Left ventricle myocardium inferior (tissue), 1 donor: Measurements from ENCODE around the gene EIF2A. TPM values are rescaled to one million over a fixed set of nuclear protein-coding genes. Genes with fewer than 3 reads are reported as not detected.

Experiments
- DNase-seq: peaks from one replicate; pipeline ENCODE4 v3.0.0-alpha.2; 2020
- H3K27ac ChIP-seq: fragments of 200-600 bp; replicated peaks from 2 replicates; pipeline ENCODE4 v1.8.0; 2021
- H3K27me3 ChIP-seq: fragments of 200-600 bp; 2 replicates; pipeline ENCODE4 v1.8.0; 2021; ENCODE audit warnings: low read depth
- H3K36me3 ChIP-seq: fragments of 200-600 bp; 2 replicates; pipeline ENCODE4 v1.8.0; 2021
- H3K4me1 ChIP-seq: fragments of 200-600 bp; 2 replicates; pipeline ENCODE4 v1.8.0; 2021
- H3K4me3 ChIP-seq: fragments of 200-600 bp; 2 replicates; pipeline ENCODE4 v1.8.0; 2021; ENCODE audit warnings: mild to moderate bottlenecking, moderate library complexity
- H3K9me3 ChIP-seq: fragments of 200-600 bp; replicated peaks from 2 replicates; pipeline ENCODE4 v1.8.0; 2021
- CTCF ChIP-seq: fragments of 200-600 bp; IDR thresholded peaks from 2 replicates; pipeline ENCODE4 v1.8.0; 2021; ENCODE audit warnings: antibody characterized with exemption, mild to moderate bottlenecking, borderline replicate concordance
- intact Hi-C: fragments of 100-400 bp; cut with micrococcal nuclease; formaldehyde crosslinking; loops from one replicate; pipeline ENCODE4 v1.11.0; 2022
- total RNA-seq: library from RNA; stranded (reverse); fragmentation: NEBNext Ultra II Directional; extraction: Animal tissue kit (Norgen Biotek cat#: 25700); gene quantifications from one replicate; pipeline ENCODE4 v1.2.1, GENCODE V29; 2021
- donor health status: DM: no; HTN: yes; CAD: no; lungs with severe emphysema.

The EIF2A gene
- total RNA-seq, 1 donor from 2014 or later, result 71.6 TPM

- intact Hi-C loops, result no loop called here
- Histone ChIP-seq H3K27me3 (no peaks in the 10 kb centered on the region), H3K4me3 (no peak overlapping the region), H3K36me3 (peaks cover 65% of the 10 kb centered on the region), H3K9me3 (no peaks in the 10 kb centered on the region), H3K27ac (peak overlapping the region; percentile 5), H3K4me1 (peaks cover 53% of the 10 kb centered on the region)
- TF ChIP-seq CTCF, result no peak
- DNase-seq, result no peak
Measured at GRCh38 chr3:150626148-150626930, 79.8 kb downstream of the EIF2A start.

GRCh38 chr3:150627557-150627956 lies 81.0 kb downstream of the EIF2A start:
- peak overlapping the region; percentile 33 for H3K27ac ChIP-seq
- intact Hi-C loops, result no loop called here
- peaks cover 66% of the 10 kb centered on the region for H3K36me3 ChIP-seq
- peaks cover 42% of the 10 kb centered on the region for H3K4me1 ChIP-seq
- no peak for TF ChIP-seq CTCF
- H3K27me3 ChIP-seq, result no peaks in the 10 kb centered on the region
- H3K4me3 ChIP-seq, result no peak overlapping the region
- DNase-seq, result no peak
- H3K9me3 ChIP-seq, result no peaks in the 10 kb centered on the region

- intact Hi-C loops, result no loop called here
- Histone ChIP-seq H3K4me3 (no peak overlapping the region), H3K9me3 (no peaks in the 10 kb centered on the region)
Measured at GRCh38 chr3:150631515-150632221, 85.1 kb downstream of the EIF2A start.

DNA sequence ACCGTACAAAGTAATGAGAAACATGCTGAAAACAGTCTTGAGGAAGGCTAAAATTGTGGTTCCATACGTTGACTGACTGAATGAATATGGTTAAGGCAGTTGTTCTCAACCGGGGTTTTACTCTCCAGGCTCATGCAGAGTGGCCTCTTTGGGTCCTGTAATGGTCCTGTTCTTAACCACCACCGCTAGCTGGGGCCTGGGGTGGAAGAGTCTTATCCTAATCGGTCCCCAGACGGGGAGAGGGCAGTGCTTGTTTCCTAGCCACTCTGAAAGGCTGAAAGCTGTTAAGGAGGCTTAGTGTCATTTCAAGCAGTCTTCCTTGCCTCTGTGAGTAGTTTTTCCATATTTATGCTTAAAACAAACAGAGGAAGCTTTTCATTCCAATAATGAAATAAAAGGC lies 88.5 kb downstream of the EIF2A start:
- TF ChIP-seq CTCF, result no peak
- intact Hi-C loops, result no loop called here
- DNase-seq, result no peak
- Histone ChIP-seq H3K4me3 (no peak overlapping the region), H3K4me1 (peaks cover 5% of the 10 kb centered on the region), H3K36me3 (peaks cover 14% of the 10 kb centered on the region), H3K27ac (no peak overlapping the region), H3K27me3 (no peaks in the 10 kb centered on the region), H3K9me3 (no peaks in the 10 kb centered on the region)

More at GRCh38 chr3:150631515-150632221, 85.1 kb downstream of the EIF2A start:
- TF ChIP-seq CTCF, result no peak
- Histone ChIP-seq H3K27ac (no peak overlapping the region), H3K36me3 (peaks cover 43% of the 10 kb centered on the region), H3K27me3 (no peaks in the 10 kb centered on the region), H3K4me1 (peaks cover 22% of the 10 kb centered on the region)
- no peak for DNase-seq

GRCh38 chr3:150635526-150635925 lies 88.9 kb downstream of the EIF2A start:
- no peak overlapping the region for H3K27ac ChIP-seq
- no peak for TF ChIP-seq CTCF
- H3K4me1 ChIP-seq, result peaks cover 5% of the 10 kb centered on the region

More at GRCh38 chr3:150635526-150635925, 88.9 kb downstream of the EIF2A start:
- H3K27me3 ChIP-seq, result no peaks in the 10 kb centered on the region
- intact Hi-C loops, result no loop called here
- no peaks in the 10 kb centered on the region for H3K9me3 ChIP-seq
- no peak for DNase-seq
- H3K4me3 ChIP-seq, result no peak overlapping the region
- peaks cover 10% of the 10 kb centered on the region for H3K36me3 ChIP-seq

Other genes starting within 250 kb of the EIF2A start
- 21.9 TPM for gene TSC22D2, start 138.5 kb upstream of the EIF2A start, total RNA-seq
- gene SERP1, start 291 bp upstream of the EIF2A start, total RNA-seq, result 20.4 TPM
- 70.3 TPM for gene SELENOT, start 56.5 kb downstream of the EIF2A start, total RNA-seq
- gene ERICH6, start 157.1 kb downstream of the EIF2A start, total RNA-seq, result 0.55 TPM
- 23.0 TPM for gene SIAH2, start 216.4 kb downstream of the EIF2A start, total RNA-seq